Duodenal mucosa (tissue), 2 donors: ENCODE data around the gene PYROXD2.

ENCODE experiments used
- H3K27ac ChIP-seq: one replicate; pipeline ENCODE4 v1.7.0; 2013; ENCODE audit warnings: low read depth, low read length
- H3K27me3 ChIP-seq, 2 donors: one replicate each; pipeline ENCODE4 v1.7.0; 2013; ENCODE audit warnings: low read length in 2 of 2, control low read depth in 1 of 2; ENCODE audit not compliant: insufficient read depth in 2 of 2, control insufficient read depth in 1 of 2
- H3K36me3 ChIP-seq, 2 donors: one replicate each; pipeline ENCODE4 v1.7.0; 2013; ENCODE audit warnings: low read length in 2 of 2, control low read depth in 1 of 2; ENCODE audit not compliant: insufficient read depth in 2 of 2, control insufficient read depth in 1 of 2
- H3K4me1 ChIP-seq, 2 donors: one replicate each; pipeline ENCODE4 v1.7.0; 2013; ENCODE audit warnings: low read length in 2 of 2, control low read depth in 1 of 2; ENCODE audit not compliant: insufficient read depth in 2 of 2, control insufficient read depth in 1 of 2
- H3K4me3 ChIP-seq, 2 donors: one replicate each; pipeline ENCODE4 v1.7.0; 2013; ENCODE audit warnings: low read length in 2 of 2, low read depth in 1 of 2
- H3K9ac ChIP-seq, 2 donors: one replicate each; pipeline ENCODE4 v1.7.0; 2013; ENCODE audit warnings: low read length in 2 of 2, low read depth in 1 of 2
- H3K9me3 ChIP-seq, 2 donors: one replicate each; pipeline ENCODE4 v1.7.0; 2013; ENCODE audit warnings: low read length in 2 of 2, control low read depth in 1 of 2; ENCODE audit not compliant: control insufficient read depth in 1 of 2

PYROXD2 gene

GRCh38 chr10:98380493-98381339 is 34.3 kb downstream of the PYROXD2 start:
- Histone ChIP-seq H3K36me3 (peaks cover 0 to 3% of the 10 kb centered on the region in 2 donors), H3K4me1 (no peaks in the 10 kb centered on the region), H3K9me3 (no peaks in the 10 kb centered on the region), H3K27me3 (no peaks in the 10 kb centered on the region), H3K4me3 (no peak overlapping the region), H3K27ac (no peak overlapping the region), H3K9ac (no peak overlapping the region)

- no peak overlapping the region for H3K9ac ChIP-seq
- H3K9me3 ChIP-seq = no peaks in the 10 kb centered on the region
- peaks cover 3 to 10% of the 10 kb centered on the region in 2 donors for H3K4me1 ChIP-seq
- peaks cover 0 to 3% of the 10 kb centered on the region in 2 donors for H3K36me3 ChIP-seq
- H3K27ac ChIP-seq = no peak overlapping the region
- H3K4me3 ChIP-seq = no peak overlapping the region
- H3K27me3 ChIP-seq = no peaks in the 10 kb centered on the region
These were observed 36.3 kb downstream of the PYROXD2 start for GRCh38 chr10:98378722-98379121.

GRCh38 chr10:98377536-98377935 is 37.4 kb downstream of the PYROXD2 start:
- Histone ChIP-seq H3K27me3 (no peaks in the 10 kb centered on the region), H3K4me1 (peaks cover 3 to 10% of the 10 kb centered on the region in 2 donors), H3K9me3 (no peaks in the 10 kb centered on the region), H3K9ac (no peak overlapping the region), H3K36me3 (no peaks in the 10 kb centered on the region), H3K27ac (no peak overlapping the region), H3K4me3 (no peak overlapping the region)

- no peaks in the 10 kb centered on the region for H3K9me3 ChIP-seq
- no peak overlapping the region for H3K4me3 ChIP-seq
- H3K27me3 ChIP-seq = no peaks in the 10 kb centered on the region
- no peak overlapping the region for H3K9ac ChIP-seq
- peaks cover 3 to 10% of the 10 kb centered on the region in 2 donors for H3K4me1 ChIP-seq
- H3K27ac ChIP-seq = no peak overlapping the region
- no peaks in the 10 kb centered on the region for H3K36me3 ChIP-seq
These were observed 38.0 kb downstream of the PYROXD2 start for GRCh38 chr10:98377001-98377400.

- no peaks in the 10 kb centered on the region for H3K36me3 ChIP-seq
- H3K27me3 ChIP-seq = no peaks in the 10 kb centered on the region
- H3K9ac ChIP-seq = no peak overlapping the region
- H3K9me3 ChIP-seq = no peaks in the 10 kb centered on the region
- H3K4me3 ChIP-seq = no peak overlapping the region
- H3K27ac ChIP-seq = no peak overlapping the region
- H3K4me1 ChIP-seq = peaks cover 3 to 10% of the 10 kb centered on the region in 2 donors
These were observed 38.5 kb downstream of the PYROXD2 start for GRCh38 chr10:98376485-98376884.

- Histone ChIP-seq H3K4me3 (no peak overlapping the region), H3K4me1 (peaks cover 3 to 10% of the 10 kb centered on the region in 2 donors), H3K9ac (no peak overlapping the region), H3K36me3 (no peaks in the 10 kb centered on the region), H3K27ac (no peak overlapping the region), H3K27me3 (no peaks in the 10 kb centered on the region), H3K9me3 (no peaks in the 10 kb centered on the region)
These were observed 40.6 kb downstream of the PYROXD2 start for GRCh38 chr10:98374217-98374985.

GRCh38 chr10:98373260-98374040 is 41.5 kb downstream of the PYROXD2 start:
- no peak overlapping the region for H3K27ac ChIP-seq
- no peak overlapping the region for H3K4me3 ChIP-seq
- H3K4me1 ChIP-seq = peaks cover 3 to 10% of the 10 kb centered on the region in 2 donors
- no peak overlapping the region for H3K9ac ChIP-seq
- H3K27me3 ChIP-seq = no peaks in the 10 kb centered on the region
- no peaks in the 10 kb centered on the region for H3K9me3 ChIP-seq
- H3K36me3 ChIP-seq = no peaks in the 10 kb centered on the region

- Histone ChIP-seq H3K27me3 (no peaks in the 10 kb centered on the region), H3K4me1 (peaks cover 3 to 10% of the 10 kb centered on the region in 2 donors), H3K9me3 (no peaks in the 10 kb centered on the region), H3K36me3 (no peaks in the 10 kb centered on the region), H3K4me3 (no peak overlapping the region), H3K27ac (no peak overlapping the region), H3K9ac (no peak overlapping the region)
These were observed 43.9 kb downstream of the PYROXD2 start for GRCh38 chr10:98370831-98371820.

GRCh38 chr10:98369801-98370200 is 45.2 kb downstream of the PYROXD2 start:
- H3K27me3 ChIP-seq = no peaks in the 10 kb centered on the region
- H3K4me3 ChIP-seq = no peak overlapping the region
- H3K9ac ChIP-seq = no peak overlapping the region
- H3K36me3 ChIP-seq = no peaks in the 10 kb centered on the region
- peaks cover 3 to 7% of the 10 kb centered on the region in 2 donors for H3K4me1 ChIP-seq
- H3K9me3 ChIP-seq = no peaks in the 10 kb centered on the region
- no peak overlapping the region for H3K27ac ChIP-seq
